Measurements from ENCODE around the gene HYOU1. TPM values are rescaled to one million over a fixed set of nuclear protein-coding genes. Genes with fewer than 3 reads are reported as not detected.

Gene HYOU1
- total and polyA plus RNA-seq, 2 of the 8 experiments (the other 6 are each of a cell fraction or from before 2014, with no cell fraction given), result 239 to 295 TPM

- TF ChIP-seq SP4 (IDR thresholded peaks at IDR 0.05; ENCODE audit: low read length) (no peak), SP2 (IDR thresholded peaks at IDR 0.05; ENCODE audit: low read length) (no peak), NANOG (IDR thresholded peaks at IDR 0.05; ENCODE audit: insufficient read depth, low read depth, low read length, poor library complexity, severe bottlenecking) (no peak), GABPA (IDR thresholded peaks at IDR 0.05; ENCODE audit: borderline replicate concordance, insufficient read depth, low read length) (no peak), RNF2 (IDR thresholded peaks at IDR 0.05; ENCODE audit: borderline replicate concordance, low read depth, low read length, missing control alignments, poor library complexity, severe bottlenecking) (no peak), SUZ12 (IDR thresholded peaks at IDR 0.05; ENCODE audit: low read length) (no peak), CBX5 (IDR thresholded peaks at IDR 0.05; ENCODE audit: low read depth, low read length) (no peak), TEAD4 (IDR thresholded peaks at IDR 0.05; ENCODE audit: low read depth, low read length) (no peak), ZNF274 (IDR thresholded peaks at IDR 0.05; ENCODE audit: borderline replicate concordance, extremely low read depth, low read length) (no peak), POLR2AphosphoS5 (IDR thresholded peaks at IDR 0.05; ENCODE audit: low read depth, low read length) (peak; percentile 80; the same call in 1 of the 2 replicates), EP300 (IDR thresholded peaks at IDR 0.05; ENCODE audit: borderline replicate concordance in 1 of 2, low read depth in 2 of 2, low read length in 2 of 2) (no peak), CREB1 (IDR thresholded peaks at IDR 0.05) (no peak), JUND (IDR thresholded peaks at IDR 0.05; ENCODE audit: low read length) (no peak), POLR2A (IDR thresholded peaks at IDR 0.05; ENCODE audit: control extremely low read depth in 1 of 2, low read depth in 2 of 2, low read length in 2 of 2) (peak; percentile 60 to 78), RAD21 (IDR thresholded peaks at IDR 0.05 in 1 of 2, conservative IDR thresholded peaks at IDR 0.05 in 1 of 2; ENCODE audit: low read depth in 2 of 2, low read length in 2 of 2) (no peak; a peak in 1 of 4 replicates), POU5F1 (IDR thresholded peaks at IDR 0.05; ENCODE audit: low read depth, low read length) (no peak)
Observed at GRCh38 chr11:119015054-119015611, 41.9 kb downstream of the HYOU1 start (continued).

Data from H1 (cell line).